Liver (tissue), 9 donors: ENCODE measurements around the gene FAM89B. TPM values are rescaled to one million over a fixed set of nuclear protein-coding genes. Genes with fewer than 3 reads are reported as not detected.

Experiments used
- DNase-seq: peaks from one replicate; pipeline ENCODE4 v3.0.0-alpha.2; 2017; ENCODE audit warnings: low spot score
- H3K27ac ChIP-seq, 2 donors: one replicate each; pipeline ENCODE4 v1.7.0; 2013; ENCODE audit warnings: inconsistent platforms in 2 of 2, low read length in 2 of 2, control low read depth in 1 of 2, low read depth in 1 of 2, mild to moderate bottlenecking in 1 of 2
- H3K27me3 ChIP-seq, 4 donors: one replicate each; pipeline versions ENCODE4 v1.6.1 to v1.7.0; 2013; ENCODE audit warnings: low read length in 3 of 4, inconsistent platforms in 1 of 4, mild to moderate bottlenecking in 1 of 4, moderate library complexity in 1 of 4; ENCODE audit not compliant: control insufficient read depth in 4 of 4, insufficient read depth in 4 of 4
- H3K36me3 ChIP-seq, 4 donors: one replicate each; pipeline versions ENCODE4 v1.6.1 to v1.7.0; 2013; ENCODE audit warnings: low read length in 3 of 4, mild to moderate bottlenecking in 3 of 4, low read depth in 1 of 4, moderate library complexity in 1 of 4; ENCODE audit not compliant: control insufficient read depth in 4 of 4, insufficient read depth in 3 of 4
- H3K4me1 ChIP-seq, 4 donors: one replicate each; pipeline versions ENCODE4 v1.6.1 to v1.7.0; 2013; ENCODE audit warnings: low read length in 3 of 4, mild to moderate bottlenecking in 3 of 4, moderate library complexity in 1 of 4; ENCODE audit not compliant: control insufficient read depth in 4 of 4, insufficient read depth in 4 of 4
- H3K4me3 ChIP-seq, 3 donors: one replicate each; pipeline versions ENCODE4 v1.6.1 to v1.7.0; 2013; ENCODE audit warnings: low read length in 3 of 3, control low read depth in 1 of 3, low read depth in 1 of 3, mild to moderate bottlenecking in 1 of 3
- H3K9ac ChIP-seq, 2 donors: one replicate each; pipeline ENCODE4 v1.7.0; 2013; ENCODE audit warnings: low read length in 2 of 2, mild to moderate bottlenecking in 2 of 2, moderate library complexity in 2 of 2, control low read depth in 1 of 2, low read depth in 1 of 2
- H3K9me3 ChIP-seq, 4 donors: one replicate each; pipeline versions ENCODE4 v1.6.1 to v1.7.0; 2013; ENCODE audit warnings: low read length in 3 of 4; ENCODE audit not compliant: control insufficient read depth in 4 of 4
- CTCF ChIP-seq: fragments of 150-350 bp; IDR thresholded peaks from 2 replicates; pipeline ENCODE4 v1.5.1; 2017; ENCODE audit warnings: improper control_type of control experiment, low read depth, low read length; ENCODE audit not compliant: missing input control
- EGR1 ChIP-seq, 2 donors: IDR thresholded peaks; 2 replicates each; pipeline ENCODE4 v1.6.1; 2016 to 2018; ENCODE audit warnings: antibody characterized with exemption in 2 of 2, low read depth in 2 of 2
- FOXA1 ChIP-seq: IDR thresholded peaks from 2 replicates; pipeline ENCODE4 v1.6.1; 2016; ENCODE audit warnings: antibody characterized with exemption
- FOXA2 ChIP-seq: IDR thresholded peaks from 2 replicates; pipeline ENCODE4 v1.6.1; 2016; ENCODE audit warnings: antibody characterized with exemption
- GABPA ChIP-seq, 2 donors: IDR thresholded peaks in 1 of 2; conservative IDR thresholded peaks in 1 of 2; 2 replicates each; pipeline ENCODE4 v1.6.1; 2016; ENCODE audit warnings: antibody characterized with exemption in 2 of 2, mild to moderate bottlenecking in 1 of 2, moderate library complexity in 1 of 2
- HNF4A ChIP-seq, 2 donors: conservative IDR thresholded peaks; 2 replicates each; pipeline ENCODE4 v1.6.1; 2016; ENCODE audit warnings: antibody characterized with exemption in 2 of 2, mild to moderate bottlenecking in 2 of 2
- JUND ChIP-seq, 2 donors: IDR thresholded peaks; 2 replicates each; pipeline ENCODE4 v1.6.1; 2016; ENCODE audit warnings: antibody characterized with exemption in 2 of 2
- NR2F2 ChIP-seq: IDR thresholded peaks from 2 replicates; pipeline ENCODE4 v1.6.1; 2016; ENCODE audit warnings: antibody characterized with exemption
- RAD21 ChIP-seq, 2 donors: IDR thresholded peaks; 2 replicates each; pipeline ENCODE4 v1.6.1; 2016; ENCODE audit warnings: antibody characterized with exemption in 2 of 2, mild to moderate bottlenecking in 2 of 2
- RXRA ChIP-seq, 2 donors: IDR thresholded peaks; 2 replicates each; pipeline ENCODE4 v1.6.1; 2017 to 2018; ENCODE audit warnings: antibody characterized with exemption in 2 of 2, mild to moderate bottlenecking in 1 of 2
- SP1 ChIP-seq: IDR thresholded peaks from 2 replicates; pipeline ENCODE4 v1.6.1; 2018; ENCODE audit warnings: antibody characterized with exemption, mild to moderate bottlenecking
- TAF1 ChIP-seq: conservative IDR thresholded peaks from 2 replicates; pipeline ENCODE4 v1.6.1; 2016; ENCODE audit warnings: antibody characterized with exemption, mild to moderate bottlenecking
- ZBTB33 ChIP-seq: IDR thresholded peaks from 2 replicates; pipeline ENCODE4 v1.6.1; 2016; ENCODE audit warnings: antibody characterized with exemption
- WGBS: extraction: QIAGEN DNeasy Blood & Tissue Kit; methylation state at CpG from one replicate; pipeline ENCODE4 v1.1.7; 2013; 5-methylcytosine and 5-hydroxymethylcytosine counted together
- polyA plus RNA-seq, 2 donors: library from polyadenylated mRNA; stranded (reverse) in 1 of 2; unstranded in 1 of 2; fragments of 200-250 nt in 1 of 2; fragments of >200 nt in 1 of 2; fragmentation: Nextera tagmentation in 1 of 2; extraction: Ambion mirVana in 1 of 2; gene quantifications; one replicate each; pipeline versions ENCODE4 v1.2.1 to v1.2.3, GENCODE V29; 2013 to 2015
- total RNA-seq, 2 donors: library from RNA; depleted of rRNA; stranded (reverse); fragments of >200 nt; gene quantifications; one replicate each; pipeline ENCODE4 v1.2.3, GENCODE V29; 2014
- TF ChIP-seq, protein P1 (sequence below): IDR thresholded peaks from 2 replicates; pipeline ENCODE4 v1.6.1; 2016; ENCODE audit warnings: antibody characterized with exemption, mild to moderate bottlenecking
- TF ChIP-seq, protein P2 (sequence below): IDR thresholded peaks from 2 replicates; pipeline ENCODE4 v1.6.1; 2016; ENCODE audit warnings: antibody characterized with exemption
- TF ChIP-seq, protein P3 (sequence below): IDR thresholded peaks from 2 replicates; pipeline ENCODE4 v1.6.1; 2016; ENCODE audit warnings: antibody characterized with exemption
- donor health status: healthy.
- donor health status: healthy.
- donor health status: healthy.
- donor health status: healthy.
- donor health status: healthy.

Gene FAM89B
- total and polyA plus RNA-seq, 4 donors, result 4.7 to 16.7 (median 9.5) TPM

GRCh38 chr11:65610404-65610803, 38.1 kb downstream of the FAM89B start:
- Histone ChIP-seq H3K9me3 (no peaks in the 10 kb centered on the region), H3K27ac (peak overlapping the region in 1 of 2 donors; percentile 64), H3K4me1 (peaks cover 10 to 52% (median 35%) of the 10 kb centered on the region in 4 donors), H3K27me3 (no peaks in the 10 kb centered on the region), H3K36me3 (peaks cover 3 to 25% (median 10%) of the 10 kb centered on the region in 4 donors), H3K4me3 (no peak overlapping the region), H3K9ac (peak overlapping the region in 1 of 2 donors; percentile 22)
- 70% methylated on average over 6 of the region's 6 CpGs for WGBS
- DNase-seq, result no peak
- TF ChIP-seq, protein P1, sequence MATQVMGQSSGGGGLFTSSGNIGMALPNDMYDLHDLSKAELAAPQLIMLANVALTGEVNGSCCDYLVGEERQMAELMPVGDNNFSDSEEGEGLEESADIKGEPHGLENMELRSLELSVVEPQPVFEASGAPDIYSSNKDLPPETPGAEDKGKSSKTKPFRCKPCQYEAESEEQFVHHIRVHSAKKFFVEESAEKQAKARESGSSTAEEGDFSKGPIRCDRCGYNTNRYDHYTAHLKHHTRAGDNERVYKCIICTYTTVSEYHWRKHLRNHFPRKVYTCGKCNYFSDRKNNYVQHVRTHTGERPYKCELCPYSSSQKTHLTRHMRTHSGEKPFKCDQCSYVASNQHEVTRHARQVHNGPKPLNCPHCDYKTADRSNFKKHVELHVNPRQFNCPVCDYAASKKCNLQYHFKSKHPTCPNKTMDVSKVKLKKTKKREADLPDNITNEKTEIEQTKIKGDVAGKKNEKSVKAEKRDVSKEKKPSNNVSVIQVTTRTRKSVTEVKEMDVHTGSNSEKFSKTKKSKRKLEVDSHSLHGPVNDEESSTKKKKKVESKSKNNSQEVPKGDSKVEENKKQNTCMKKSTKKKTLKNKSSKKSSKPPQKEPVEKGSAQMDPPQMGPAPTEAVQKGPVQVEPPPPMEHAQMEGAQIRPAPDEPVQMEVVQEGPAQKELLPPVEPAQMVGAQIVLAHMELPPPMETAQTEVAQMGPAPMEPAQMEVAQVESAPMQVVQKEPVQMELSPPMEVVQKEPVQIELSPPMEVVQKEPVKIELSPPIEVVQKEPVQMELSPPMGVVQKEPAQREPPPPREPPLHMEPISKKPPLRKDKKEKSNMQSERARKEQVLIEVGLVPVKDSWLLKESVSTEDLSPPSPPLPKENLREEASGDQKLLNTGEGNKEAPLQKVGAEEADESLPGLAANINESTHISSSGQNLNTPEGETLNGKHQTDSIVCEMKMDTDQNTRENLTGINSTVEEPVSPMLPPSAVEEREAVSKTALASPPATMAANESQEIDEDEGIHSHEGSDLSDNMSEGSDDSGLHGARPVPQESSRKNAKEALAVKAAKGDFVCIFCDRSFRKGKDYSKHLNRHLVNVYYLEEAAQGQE, result no peak
- TF ChIP-seq SP1 (no peak), GABPA (IDR thresholded peaks at IDR 0.05 in 1 of 2, conservative IDR thresholded peaks at IDR 0.05 in 1 of 2) (no peak), FOXA1 (no peak), NR2F2 (no peak), CTCF (no peak), RXRA (IDR thresholded peaks at IDR 0.05) (no peak), JUND (IDR thresholded peaks at IDR 0.05) (no peak), FOXA2 (no peak), TAF1 (no peak), EGR1 (IDR thresholded peaks at IDR 0.05; ENCODE audit: low read depth in 2 of 2) (no peak), RAD21 (IDR thresholded peaks at IDR 0.05) (no peak), HNF4A (conservative IDR thresholded peaks at IDR 0.05) (no peak)
- TF ChIP-seq, protein P2, sequence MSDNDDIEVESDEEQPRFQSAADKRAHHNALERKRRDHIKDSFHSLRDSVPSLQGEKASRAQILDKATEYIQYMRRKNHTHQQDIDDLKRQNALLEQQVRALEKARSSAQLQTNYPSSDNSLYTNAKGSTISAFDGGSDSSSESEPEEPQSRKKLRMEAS, result no peak
- TF ChIP-seq, protein P3, sequence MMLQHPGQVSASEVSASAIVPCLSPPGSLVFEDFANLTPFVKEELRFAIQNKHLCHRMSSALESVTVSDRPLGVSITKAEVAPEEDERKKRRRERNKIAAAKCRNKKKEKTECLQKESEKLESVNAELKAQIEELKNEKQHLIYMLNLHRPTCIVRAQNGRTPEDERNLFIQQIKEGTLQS, result no peak

DNA sequence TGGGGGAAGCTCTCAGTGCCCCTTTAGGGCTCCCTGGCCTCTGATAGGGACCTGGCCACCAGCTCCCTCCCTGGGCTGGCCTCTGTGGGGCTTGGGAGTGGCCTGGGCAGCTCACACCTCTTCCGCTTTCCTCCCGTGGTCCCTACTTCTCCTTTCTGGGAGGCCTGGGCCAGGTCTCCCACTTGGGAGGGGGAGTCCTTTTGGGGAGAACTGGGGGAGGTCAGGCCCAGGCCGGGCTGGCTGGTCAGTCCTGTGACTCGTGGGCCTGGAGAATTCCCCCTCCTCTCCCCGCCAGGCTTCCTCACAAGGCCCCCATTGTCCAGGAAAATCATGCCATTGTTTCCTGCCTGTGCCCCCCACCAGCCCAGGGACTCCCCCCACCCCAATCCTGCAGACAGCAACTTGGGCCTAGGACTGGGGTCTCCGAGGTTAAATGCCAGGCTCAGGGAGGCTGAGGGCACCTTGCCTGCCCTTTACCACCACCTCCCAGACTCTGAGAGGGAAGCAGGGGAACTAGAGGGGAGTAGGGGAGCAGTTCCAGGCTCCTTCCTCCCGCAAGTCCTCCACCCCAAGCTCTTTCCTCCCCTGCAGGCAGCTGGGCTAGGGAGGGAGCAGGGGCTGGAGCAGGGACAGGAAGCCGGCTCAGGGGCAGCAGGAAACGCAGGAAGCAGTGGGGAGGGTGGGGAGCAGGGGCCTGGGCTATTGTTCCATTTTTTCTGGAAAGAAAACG, 38.9 kb downstream of the FAM89B start:
- TF ChIP-seq ZBTB33, result no peak
- peak in 1 of 2 donors; percentile 14 for TF ChIP-seq EGR1 (IDR thresholded peaks at IDR 0.05; ENCODE audit: low read depth in 2 of 2)
- TF ChIP-seq NR2F2, result peak; percentile 72
- TF ChIP-seq SP1, result peak; percentile 15
- TF ChIP-seq GABPA (IDR thresholded peaks at IDR 0.05 in 1 of 2, conservative IDR thresholded peaks at IDR 0.05 in 1 of 2), result peak; percentile 10 to 24
- TF ChIP-seq CTCF, result no peak
- H3K27me3 ChIP-seq, result no peaks in the 10 kb centered on the region
- H3K27ac ChIP-seq, result peak overlapping the region; percentile 64 to 96
- H3K4me1 ChIP-seq, result peaks cover 10 to 53% (median 35%) of the 10 kb centered on the region in 4 donors
- H3K9me3 ChIP-seq, result no peaks in the 10 kb centered on the region
- DNase-seq, result no peak
- H3K4me3 ChIP-seq, result peak overlapping the region in 1 of 3 donors; percentile 90
- peaks cover 0 to 18% (median 4%) of the 10 kb centered on the region in 4 donors for H3K36me3 ChIP-seq
- 60% methylated on average over 10 of the region's 10 CpGs for WGBS
- H3K9ac ChIP-seq, result peak overlapping the region in 1 of 2 donors; percentile 22
